Effector CD8-positive, alpha-beta T cell (primary cell): Measurements from ENCODE around the gene NOD1.
"Not testable (repeated sequence)": the region's sequence is repeated elsewhere in the genome, so short reads cannot be mapped to it uniquely, and the experiment has no call there.

ENCODE experiments used
- DNase-seq: peaks from one replicate; lab custom pipeline; 2025; lab: John Stamatoyannopoulos, UW

The NOD1 gene

DNA sequence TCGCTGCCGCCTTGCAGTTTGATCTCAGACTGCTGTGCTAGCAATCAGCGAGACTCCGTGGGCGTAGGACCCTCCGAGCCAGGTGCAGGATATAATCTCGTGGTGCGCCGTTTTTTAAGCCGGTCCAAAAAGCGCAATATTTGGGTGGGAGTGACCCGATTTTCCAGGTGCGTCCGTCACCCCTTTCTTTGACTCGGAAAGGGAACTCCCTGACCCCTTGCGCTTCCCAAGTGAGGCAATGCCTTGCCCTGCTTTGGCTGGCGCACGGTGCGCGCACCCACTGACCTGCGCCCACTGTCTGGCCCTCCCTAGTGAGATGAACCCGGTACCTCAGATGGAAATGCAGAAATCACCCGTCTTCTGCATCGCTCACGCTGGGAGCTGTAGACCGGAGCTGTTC lies 58.5 kb downstream of the NOD1 start:
- DNase-seq, result not testable (repeated sequence)

DNA sequence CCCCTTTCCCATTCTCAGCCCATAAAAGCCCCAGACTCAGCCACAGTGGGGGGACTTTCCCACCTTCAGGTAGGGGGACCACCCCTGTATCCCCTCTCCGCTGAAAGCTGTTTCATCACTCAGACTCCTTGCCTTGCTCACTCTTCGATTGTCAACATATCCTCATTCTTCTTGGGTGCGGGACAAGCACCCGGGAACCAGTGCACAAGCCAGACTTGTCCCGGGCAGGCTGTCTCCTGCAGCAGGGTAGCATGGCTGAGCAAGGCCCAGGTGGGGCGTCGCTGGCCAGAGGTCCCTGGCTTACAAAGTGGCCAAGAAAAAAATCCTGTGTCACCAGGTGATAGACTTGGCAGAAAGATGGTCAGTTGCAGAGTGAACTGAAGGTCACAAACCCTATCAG lies 64.7 kb downstream of the NOD1 start:
- no peak for DNase-seq

DNA sequence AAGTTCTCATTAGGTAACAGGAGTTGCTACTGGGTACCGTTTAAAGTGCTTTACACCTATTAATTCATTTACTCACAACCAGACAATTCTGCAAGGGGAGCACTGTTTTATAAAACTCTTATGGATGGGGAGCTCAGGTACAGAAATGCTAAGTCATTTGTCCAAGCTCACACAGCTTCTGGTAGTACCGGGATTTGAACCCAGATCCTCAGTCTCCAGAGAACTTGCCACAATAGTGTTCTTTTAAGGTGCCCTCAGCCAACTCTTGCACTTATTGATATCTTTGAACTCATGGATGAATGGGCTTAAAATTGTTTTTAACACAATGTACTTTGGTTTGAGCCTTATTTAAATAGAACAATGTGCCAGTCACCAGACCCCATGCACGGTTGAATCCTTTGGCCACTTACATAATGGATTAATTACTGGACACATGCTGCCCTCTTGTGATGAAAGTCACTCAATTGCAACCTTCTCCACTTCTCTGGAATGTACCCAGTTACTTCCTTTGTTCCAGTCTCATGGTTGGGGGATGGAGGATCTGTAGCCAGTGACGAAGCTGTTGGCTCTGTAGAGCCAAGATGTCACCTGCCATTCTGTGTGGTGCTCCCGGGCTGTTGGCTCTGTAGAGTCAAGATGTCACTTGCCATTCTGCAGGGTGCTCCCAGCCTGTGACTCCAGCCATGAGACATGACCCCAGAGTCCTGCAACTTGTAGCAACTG lies 65.6 kb downstream of the NOD1 start:
- DNase-seq, result no peak

DNA sequence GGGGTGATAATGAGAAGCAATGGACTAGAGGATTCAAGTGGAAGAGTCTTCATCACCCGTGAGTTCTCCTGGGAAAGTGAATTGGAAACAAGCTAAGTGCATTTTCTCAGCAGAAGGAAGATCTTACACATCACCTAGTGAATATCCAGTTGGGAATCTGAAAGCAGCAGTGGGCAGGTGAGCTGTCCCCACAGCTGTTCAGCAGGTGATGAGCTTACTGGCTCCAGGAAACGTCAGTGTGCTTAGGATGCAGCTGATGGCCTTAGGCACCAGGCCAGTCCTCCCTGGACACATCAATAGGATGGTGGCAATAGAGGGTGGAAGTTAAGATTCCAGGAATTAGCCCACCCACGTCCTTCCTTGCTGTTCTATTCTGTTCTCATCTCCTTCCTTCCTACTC lies 66.7 kb downstream of the NOD1 start:
- no peak for DNase-seq

DNA sequence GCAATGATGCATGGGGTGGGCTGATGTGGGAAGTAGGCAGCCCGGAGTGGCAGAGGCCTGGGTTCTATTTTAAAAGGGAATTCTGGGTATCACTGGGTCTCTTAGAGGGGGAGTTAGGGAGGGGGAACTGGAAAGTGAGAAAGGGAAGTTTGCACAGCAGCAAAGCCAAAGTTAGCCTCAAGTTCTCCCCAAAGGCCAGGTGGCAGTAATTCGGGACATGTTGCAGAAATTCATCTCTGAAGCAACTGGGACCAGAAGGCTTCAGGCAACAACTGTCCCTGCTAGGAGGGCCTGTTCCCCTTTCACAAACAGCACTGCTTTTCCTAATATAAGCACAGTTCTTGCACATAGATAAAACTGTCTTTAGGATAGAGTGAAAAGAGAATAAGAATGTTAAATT lies 67.4 kb downstream of the NOD1 start:
- DNase-seq, result no peak

DNA sequence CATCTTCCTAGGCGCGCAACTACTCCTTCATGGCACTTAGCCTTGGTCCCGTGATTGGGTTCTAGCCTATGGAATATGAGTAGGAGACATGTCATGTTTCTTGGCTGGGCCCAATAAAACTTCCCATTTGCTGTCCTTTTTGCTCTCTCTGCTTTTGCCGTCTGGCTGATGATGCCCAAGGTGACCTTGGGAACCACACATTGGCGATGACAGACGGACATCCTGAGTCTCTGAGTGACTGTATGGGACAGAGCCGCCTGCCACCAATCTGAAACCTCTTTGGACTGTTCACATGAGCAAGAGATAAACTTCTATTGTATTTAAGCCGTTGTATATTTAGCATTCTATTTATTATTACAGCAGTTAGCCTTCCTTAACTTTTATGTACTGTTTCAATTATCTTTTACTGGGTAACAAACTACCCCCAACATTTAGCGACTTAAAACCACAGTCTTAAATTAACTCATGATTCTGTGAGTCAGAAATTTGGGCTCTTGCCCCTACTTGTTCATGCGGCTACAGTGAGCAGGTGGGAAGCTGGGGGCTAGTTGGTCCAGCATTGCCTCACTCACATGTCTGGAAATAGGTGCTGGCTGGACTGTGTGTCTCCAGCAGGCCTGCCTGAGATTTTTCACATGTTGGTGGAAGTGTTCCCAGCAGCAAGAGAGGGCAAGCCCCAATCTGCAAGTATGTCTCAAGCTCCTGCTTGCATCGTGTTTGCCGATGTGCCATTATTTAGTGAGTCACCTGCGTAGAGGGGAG lies 71.7 kb downstream of the NOD1 start:
- DNase-seq, result no peak

DNA sequence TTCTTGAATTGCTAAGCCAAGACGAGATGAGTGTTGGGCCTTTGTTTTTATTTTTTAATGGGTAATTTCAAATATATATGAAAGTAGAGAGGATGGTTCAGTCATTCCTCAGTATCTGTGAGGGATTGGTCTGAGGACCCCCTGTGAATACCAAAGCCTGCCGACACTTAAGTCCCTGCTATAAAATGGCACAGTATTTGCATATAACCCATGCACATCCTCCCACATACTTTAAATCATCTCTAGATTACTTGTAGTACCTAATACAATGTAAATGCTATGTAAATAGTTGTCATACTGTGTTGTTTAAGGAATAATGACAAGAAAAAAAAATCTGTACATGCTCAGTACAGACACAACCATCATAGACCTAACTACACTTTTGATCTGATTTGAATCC lies 73.4 kb downstream of the NOD1 start:
- DNase-seq, result no peak

DNA sequence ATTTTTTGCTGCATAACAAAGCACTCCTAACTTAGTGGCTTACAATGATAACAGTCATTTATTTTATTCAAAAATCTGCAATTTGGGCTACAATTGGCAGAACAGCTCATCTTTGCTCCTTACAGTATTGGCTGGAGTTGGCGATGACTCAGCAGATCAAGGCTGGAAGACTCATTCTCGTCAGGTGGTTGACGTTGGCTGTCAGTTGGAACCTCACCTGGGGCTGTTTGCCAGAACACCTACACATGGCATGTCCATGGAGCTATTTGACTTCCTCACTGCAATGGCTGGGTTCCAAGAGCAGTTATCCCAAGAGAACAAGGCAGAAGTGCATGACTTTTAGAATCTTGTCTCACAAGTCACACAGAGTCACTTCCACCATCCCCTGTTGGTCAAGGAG lies 75.1 kb downstream of the NOD1 start:
- no peak for DNase-seq

DNA sequence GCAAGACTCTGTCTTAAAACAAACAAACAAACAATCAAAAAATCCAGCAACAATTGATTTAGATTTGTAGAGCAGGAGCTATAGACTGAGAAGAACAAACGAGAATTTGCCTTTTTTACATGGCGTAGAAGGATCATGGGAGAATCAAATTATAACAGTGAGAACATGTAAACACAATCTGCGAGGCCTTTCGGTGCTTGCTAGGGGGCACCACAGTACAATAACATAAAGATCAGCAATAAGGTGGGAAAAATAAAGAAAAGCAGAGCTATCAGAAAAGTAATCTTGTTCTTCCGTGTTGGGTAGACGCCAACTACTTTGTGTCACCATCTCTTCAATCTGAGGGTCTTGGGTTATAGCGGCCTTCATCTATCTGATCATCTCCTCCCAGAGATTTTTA lies 82.2 kb downstream of the NOD1 start:
- DNase-seq, result no peak

DNA sequence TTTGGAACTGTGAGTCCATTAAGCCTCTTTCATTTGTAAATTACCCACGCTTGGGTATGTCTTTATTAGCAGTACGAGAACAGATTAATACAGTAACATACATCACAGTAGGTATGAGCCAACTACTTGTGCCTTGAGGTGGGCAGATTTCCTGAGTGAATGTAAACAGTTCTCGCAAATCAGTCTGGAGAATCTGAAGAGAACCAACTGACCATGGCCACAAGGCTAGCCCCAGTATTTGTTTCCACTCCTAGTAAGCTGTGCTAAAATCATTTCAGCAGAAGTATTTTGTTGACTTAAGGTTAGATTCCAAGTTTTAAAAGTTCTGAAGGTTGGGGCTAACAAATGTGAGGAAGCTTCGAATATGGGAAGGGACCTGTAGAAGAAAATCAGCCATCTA lies 82.9 kb downstream of the NOD1 start:
- DNase-seq, result no peak

DNA sequence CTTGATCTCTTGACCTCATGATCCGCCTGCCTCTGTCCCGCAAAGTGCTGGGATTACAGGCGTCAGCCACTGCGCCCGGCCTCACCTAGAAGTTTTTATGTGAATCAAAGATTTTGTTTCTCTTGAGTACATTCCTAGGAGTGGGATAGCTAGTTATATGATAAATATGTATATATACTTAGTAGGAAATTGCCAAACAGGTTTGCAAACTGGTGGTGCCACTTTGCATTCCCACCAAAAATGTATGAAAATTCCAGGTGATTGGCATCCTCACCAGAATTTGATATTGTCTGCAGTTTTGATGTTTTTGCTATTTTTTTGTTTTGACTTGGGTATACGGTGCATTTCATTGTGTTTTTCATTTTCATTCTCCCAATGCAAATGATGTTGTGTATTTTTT lies 86.8 kb downstream of the NOD1 start:
- no peak for DNase-seq

DNA sequence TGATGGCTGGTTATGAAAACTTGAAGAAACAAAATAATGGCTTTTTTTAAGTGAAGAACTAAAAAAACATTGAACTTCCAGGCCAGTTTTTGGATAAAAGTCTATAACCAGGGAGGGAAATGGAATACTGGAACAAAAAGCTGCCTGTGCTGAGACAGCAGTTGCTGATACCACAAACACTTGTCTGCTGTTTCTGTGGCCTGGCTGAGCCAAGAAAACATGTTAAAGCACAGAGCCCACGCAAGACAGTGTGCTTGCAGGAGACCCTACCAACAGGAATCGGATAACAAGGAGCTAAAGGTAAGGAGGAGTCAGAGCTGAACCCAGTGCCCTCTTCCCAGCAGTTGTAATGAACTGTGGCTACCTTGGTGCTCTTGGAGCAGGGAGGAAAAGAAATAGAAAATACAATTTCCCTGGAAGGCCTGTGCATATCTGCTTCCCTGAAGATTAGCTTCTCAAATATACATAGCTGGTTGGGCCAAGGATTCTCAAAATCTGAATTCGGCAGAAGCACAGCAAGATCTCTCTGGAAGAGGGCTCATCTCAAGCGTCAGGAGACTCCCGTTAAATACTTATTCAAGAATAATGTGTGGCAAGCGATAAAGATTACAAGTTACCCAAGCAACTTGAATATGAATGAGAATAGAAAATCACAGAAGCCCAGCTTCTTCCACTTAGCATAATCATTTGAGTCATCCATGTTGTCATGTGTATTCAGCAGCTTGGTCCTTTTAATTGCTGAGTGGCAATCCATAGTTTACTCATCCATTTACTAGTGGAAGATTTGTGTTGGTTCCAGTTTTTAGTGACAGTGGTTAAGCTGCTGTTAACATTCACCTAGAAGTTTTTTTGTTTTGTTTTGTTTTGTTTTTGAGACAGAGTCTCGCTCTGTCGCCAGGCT lies 87.6 kb downstream of the NOD1 start:
- no peak for DNase-seq

DNA sequence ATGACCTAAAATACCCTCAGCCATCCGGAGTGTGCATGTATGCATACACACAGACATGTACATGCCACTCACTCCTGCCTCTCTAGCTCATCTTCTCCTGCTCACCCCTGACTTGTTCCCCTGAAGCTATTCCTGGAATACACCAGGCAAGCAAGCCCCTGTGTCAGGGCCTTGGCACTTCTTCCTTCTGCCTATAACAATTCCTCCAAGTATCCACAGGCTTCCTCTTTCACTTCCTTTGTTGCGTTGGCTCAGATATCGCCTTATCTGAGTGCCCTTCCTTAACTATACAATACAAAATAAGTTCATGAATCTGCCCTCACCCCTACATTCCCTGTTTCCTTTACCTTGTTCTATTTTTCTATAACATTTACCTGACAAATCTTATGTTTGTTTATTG lies 88.8 kb downstream of the NOD1 start:
- no peak for DNase-seq

DNA sequence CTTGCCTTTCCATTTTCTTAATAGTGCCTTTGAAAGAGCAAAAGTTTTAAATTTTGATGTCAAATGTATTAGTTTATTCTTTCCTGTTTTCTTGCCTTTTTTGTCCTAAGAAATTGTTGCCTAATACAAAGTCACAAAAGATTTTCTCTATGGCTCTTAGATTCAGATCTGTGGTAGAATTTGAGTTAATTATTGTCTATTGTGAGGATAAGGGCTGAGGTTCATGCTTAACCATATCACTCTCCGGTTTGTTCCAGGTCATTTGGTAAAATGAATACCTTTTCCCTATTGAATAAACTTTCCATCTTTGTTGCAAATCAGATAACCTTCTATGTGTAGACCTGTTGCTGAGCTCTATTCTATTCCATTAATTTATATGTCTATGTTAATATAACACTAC lies 96.0 kb downstream of the NOD1 start:
- DNase-seq, result no peak

DNA sequence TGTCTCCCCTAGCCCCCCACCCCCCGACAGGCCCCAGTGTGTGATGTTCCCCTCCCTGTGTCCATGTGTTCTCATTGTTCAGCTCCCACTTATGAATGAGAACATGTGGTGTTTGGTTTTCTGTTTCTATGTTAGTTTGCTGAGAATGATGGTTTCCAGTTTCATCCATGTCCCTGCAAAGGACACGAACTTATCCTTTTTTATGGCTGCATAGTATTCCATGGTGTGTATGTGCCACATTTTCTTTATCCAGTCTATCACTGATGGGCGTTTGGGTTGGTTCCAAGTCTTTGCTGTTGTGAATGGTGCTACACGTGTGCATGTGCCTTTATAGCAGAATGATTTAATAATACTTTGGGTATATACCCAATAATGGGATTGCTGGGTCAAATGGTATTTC lies 97.8 kb downstream of the NOD1 start:
- not testable (repeated sequence) for DNase-seq

DNA sequence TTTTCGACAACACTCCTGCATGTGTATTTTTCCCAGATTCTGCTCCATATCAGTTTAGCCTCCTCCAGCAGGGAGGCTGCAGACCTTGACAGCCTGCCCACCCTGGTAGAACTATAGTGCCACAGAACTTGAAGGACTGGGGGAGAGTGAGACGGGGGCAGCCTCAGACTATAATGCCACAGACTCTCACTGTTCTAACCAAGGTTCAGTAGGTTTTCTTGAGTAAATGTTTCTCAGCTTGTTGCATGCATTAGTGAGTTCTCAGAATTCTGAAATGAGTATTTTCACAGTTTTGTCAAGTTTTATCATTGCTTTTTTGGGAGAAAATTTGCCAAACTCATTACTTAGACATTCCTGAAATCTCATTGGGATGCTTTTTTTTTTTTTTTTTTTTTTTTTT lies 98.3 kb downstream of the NOD1 start:
- no peak for DNase-seq

DNA sequence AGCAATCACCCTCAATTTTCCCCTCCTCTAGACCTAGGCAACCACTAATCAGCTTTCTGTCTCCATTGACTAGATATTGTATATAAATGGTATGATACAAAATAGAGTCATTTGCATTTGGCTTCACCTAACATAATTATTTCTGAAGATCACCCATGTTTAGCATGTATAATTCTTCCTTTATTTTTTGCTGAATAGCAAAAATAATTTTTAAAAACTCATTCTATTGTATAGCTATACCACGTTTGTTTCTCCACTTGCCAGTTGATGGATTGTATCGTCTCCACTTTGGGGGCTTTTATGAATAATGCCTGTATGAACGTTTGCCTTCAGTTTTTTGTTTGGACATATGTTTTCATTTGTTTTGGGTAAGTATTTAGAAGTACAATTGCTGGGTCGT lies 98.8 kb downstream of the NOD1 start:
- no peak for DNase-seq

DNA sequence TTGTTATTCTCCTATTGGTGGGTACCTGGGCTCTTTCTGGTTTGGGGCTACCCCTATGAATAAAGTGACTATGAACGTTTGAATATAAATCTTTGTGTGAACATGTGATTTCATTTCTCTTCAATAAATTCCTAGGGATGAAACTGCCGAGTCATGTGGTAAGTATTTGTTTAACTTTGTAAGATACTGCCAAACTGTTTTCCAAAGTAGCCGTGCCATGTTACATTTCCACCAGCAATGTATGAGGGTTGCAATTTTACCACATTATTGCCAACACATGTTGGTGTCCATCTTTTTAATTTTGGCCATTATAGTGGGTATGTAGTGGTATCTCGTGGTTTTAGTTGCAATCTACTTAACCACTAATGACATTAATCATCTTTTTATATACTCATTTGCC lies 99.5 kb downstream of the NOD1 start:
- DNase-seq, result no peak

DNA sequence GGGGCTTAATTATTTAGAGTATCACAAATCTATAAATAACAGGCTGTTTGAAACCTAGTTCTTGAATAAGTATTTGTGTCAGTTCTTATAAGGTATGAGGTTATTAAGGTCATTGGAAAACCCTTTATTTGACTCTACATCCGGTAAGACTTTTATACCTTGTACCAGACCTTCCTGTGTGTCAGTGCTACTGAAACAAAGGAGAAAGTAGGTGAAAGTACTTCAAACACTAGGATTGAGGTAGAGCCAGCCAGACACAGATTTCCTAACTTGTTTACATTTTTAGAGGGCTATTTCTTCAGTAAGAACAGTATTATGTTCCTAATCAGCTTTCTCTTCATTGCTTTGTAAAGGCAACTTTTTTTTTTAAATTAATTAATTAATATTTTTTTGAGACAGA lies 100.3 kb downstream of the NOD1 start:
- DNase-seq, result no peak
